NCI-H187 (cell line): ENCODE results near the gene RPH3AL.

Experiments used
- DNase-seq, 2 experiments: peaks; one replicate each; lab custom pipeline; 2025; lab: John Stamatoyannopoulos, UW

The RPH3AL gene

GRCh38 chr17:353213-353837 is 718 bp upstream of the RPH3AL start:
- DNase-seq: peak in 1 of 2 experiments; percentile 58

- DNase-seq: no peak
These were observed 659 bp downstream of the RPH3AL start for GRCh38 chr17:351875-352420.

- DNase-seq: no peak
These were observed 1.2 kb downstream of the RPH3AL start for GRCh38 chr17:351449-351738.

- DNase-seq: no peak
These were observed 1.7 kb downstream of the RPH3AL start for GRCh38 chr17:350706-351448.

GRCh38 chr17:349666-350065 is 2.9 kb downstream of the RPH3AL start:
- DNase-seq: no peak

GRCh38 chr17:348692-349425 is 3.7 kb downstream of the RPH3AL start:
- DNase-seq: no peak

- DNase-seq: no peak
These were observed 4.6 kb downstream of the RPH3AL start for GRCh38 chr17:348012-348411.

- DNase-seq: no peak
These were observed 5.2 kb downstream of the RPH3AL start for GRCh38 chr17:347309-347899.

- DNase-seq: no peak
These were observed 6.4 kb downstream of the RPH3AL start for GRCh38 chr17:345992-346785.

GRCh38 chr17:345261-345660 is 7.3 kb downstream of the RPH3AL start:
- no peak for DNase-seq

GRCh38 chr17:343875-344752 is 8.5 kb downstream of the RPH3AL start:
- no peak for DNase-seq

GRCh38 chr17:343211-343610 is 9.4 kb downstream of the RPH3AL start:
- DNase-seq: no peak

- no peak for DNase-seq
These were observed 12.5 kb downstream of the RPH3AL start for GRCh38 chr17:340074-340473.

- peak; percentile 39 to 64 for DNase-seq
These were observed 13.2 kb downstream of the RPH3AL start for GRCh38 chr17:339193-340061.

- DNase-seq: no peak
These were observed 14.0 kb downstream of the RPH3AL start for GRCh38 chr17:338442-339192.

- DNase-seq: peak; percentile 30 to 68
These were observed 14.7 kb downstream of the RPH3AL start for GRCh38 chr17:337866-338265.

- DNase-seq: no peak
These were observed 15.2 kb downstream of the RPH3AL start for GRCh38 chr17:337453-337852.

- no peak for DNase-seq
These were observed 15.6 kb downstream of the RPH3AL start for GRCh38 chr17:337022-337420.
